HG03196 (cell line): ENCODE data around the gene BPIFB4.

ENCODE experiments used
- ATAC-seq: cut with Tn5 transposase; IDR thresholded peaks from one replicate; pipeline ENCODE4 v1.9.1; 2021; ENCODE audit not compliant: unreplicated experiment

BPIFB4 gene

GRCh38 chr20:33061658-33062028 is 17.8 kb upstream of the BPIFB4 start:
- ATAC-seq = no peak

GRCh38 chr20:33062105-33062824 is 17.2 kb upstream of the BPIFB4 start:
- no peak for ATAC-seq

- no peak for ATAC-seq
Measured at GRCh38 chr20:33062825-33063149, 16.7 kb upstream of the BPIFB4 start.

- no peak for ATAC-seq
Measured at GRCh38 chr20:33063271-33063670, 16.2 kb upstream of the BPIFB4 start.

- ATAC-seq = no peak
Measured at GRCh38 chr20:33064572-33065287, 14.7 kb upstream of the BPIFB4 start.

GRCh38 chr20:33065785-33066184 is 13.7 kb upstream of the BPIFB4 start:
- no peak for ATAC-seq

- no peak for ATAC-seq
Measured at GRCh38 chr20:33067806-33068205, 11.6 kb upstream of the BPIFB4 start.

- ATAC-seq = no peak
Measured at GRCh38 chr20:33068251-33068939, 11.0 kb upstream of the BPIFB4 start.

- no peak for ATAC-seq
Measured at GRCh38 chr20:33069673-33070072, 9.8 kb upstream of the BPIFB4 start.

GRCh38 chr20:33070111-33071053 is 9.1 kb upstream of the BPIFB4 start:
- ATAC-seq = no peak

GRCh38 chr20:33071198-33071597 is 8.2 kb upstream of the BPIFB4 start:
- no peak for ATAC-seq

- no peak for ATAC-seq
Measured at GRCh38 chr20:33072362-33072761, 7.1 kb upstream of the BPIFB4 start.

- ATAC-seq = no peak
Measured at GRCh38 chr20:33072813-33073212, 6.6 kb upstream of the BPIFB4 start.

GRCh38 chr20:33074675-33075074 is 4.8 kb upstream of the BPIFB4 start:
- no peak for ATAC-seq

GRCh38 chr20:33075281-33075680 is 4.2 kb upstream of the BPIFB4 start:
- ATAC-seq = no peak

GRCh38 chr20:33076662-33077372 is 2.6 kb upstream of the BPIFB4 start:
- no peak for ATAC-seq

GRCh38 chr20:33081411-33082154 is 2.1 kb downstream of the BPIFB4 start:
- ATAC-seq = no peak

GRCh38 chr20:33082546-33082945 is 3.1 kb downstream of the BPIFB4 start:
- ATAC-seq = no peak

GRCh38 chr20:33083544-33084340 is 4.3 kb downstream of the BPIFB4 start:
- no peak for ATAC-seq
